DMS79 (cell line): Measurements from ENCODE around the gene CCP110.
"Not testable (repeated sequence)": the region's sequence is repeated elsewhere in the genome, so short reads cannot be mapped to it uniquely, and the experiment has no call there.

ENCODE experiments used
- DNase-seq: peaks from one replicate; lab custom pipeline; 2025; lab: John Stamatoyannopoulos, UW

Gene CCP110

DNA sequence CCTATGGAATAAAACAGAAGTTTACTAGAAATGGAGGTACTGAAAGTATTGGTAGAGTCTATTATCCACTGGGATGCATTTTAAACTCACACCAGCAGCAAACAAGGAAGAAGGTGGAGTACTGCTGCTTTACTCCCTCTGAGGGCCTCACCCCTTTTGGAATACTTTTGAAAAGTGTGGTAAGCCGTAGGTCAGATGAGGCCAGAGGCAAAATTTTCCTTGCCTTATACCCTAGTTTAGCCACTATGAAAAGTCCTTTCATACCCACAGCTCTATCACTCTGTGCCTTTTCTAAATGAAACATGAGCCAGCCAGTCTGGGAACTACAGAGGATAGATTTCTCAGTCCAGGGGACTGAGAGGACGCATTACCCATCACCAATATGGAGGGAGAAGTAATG, 15.9 kb upstream of the CCP110 start:
- no peak for DNase-seq

DNA sequence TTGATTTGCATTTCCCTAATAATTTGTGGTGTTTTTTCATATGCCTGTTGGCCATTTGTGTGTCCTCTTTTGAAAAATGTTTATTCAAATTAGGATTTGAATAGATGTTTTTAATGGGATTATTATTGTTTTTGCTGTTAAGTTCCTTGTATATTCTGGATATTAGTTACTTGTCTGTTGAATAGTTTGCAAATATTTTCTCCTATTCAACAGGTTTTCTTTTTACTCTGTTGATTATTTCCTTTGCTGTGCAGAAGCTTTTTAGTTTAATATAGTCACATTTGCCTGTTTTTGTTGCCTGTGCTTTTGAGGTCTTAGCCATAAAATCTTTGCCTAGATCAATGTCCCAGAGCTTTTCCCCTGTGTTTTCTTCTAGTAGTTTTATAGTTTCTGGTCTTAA, 11.4 kb upstream of the CCP110 start:
- no peak for DNase-seq

DNA sequence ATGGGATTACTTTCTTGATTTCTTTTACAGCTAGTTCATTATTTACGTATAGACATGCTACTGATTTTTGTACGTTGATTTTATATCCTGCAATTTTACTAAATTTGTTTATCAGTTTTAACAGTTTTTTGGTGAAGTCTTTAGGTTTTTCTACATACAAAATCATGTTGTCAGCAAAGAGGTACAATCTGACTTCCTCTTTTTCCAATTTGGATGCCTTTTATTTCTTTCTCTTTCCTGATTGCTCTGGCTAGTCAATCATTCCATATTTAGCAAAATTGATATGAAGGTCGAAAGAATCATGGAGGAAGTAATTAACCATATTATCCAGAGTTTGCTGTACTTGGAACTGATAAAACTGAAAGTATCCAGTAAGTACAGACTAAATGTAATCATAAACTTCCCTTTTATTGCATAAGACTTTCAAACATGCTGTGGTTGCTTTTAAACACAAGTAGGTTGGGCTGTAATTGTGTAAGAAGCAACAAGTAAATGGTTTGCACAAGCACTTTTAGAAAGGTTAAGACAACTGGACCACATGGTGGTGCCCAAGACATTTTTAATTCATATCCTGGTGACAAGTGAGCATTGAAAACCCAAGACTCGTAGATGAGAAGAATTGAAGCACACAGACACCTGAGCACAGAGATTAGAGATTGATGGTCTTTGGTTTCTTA, 10.2 kb upstream of the CCP110 start:
- no peak for DNase-seq

DNA sequence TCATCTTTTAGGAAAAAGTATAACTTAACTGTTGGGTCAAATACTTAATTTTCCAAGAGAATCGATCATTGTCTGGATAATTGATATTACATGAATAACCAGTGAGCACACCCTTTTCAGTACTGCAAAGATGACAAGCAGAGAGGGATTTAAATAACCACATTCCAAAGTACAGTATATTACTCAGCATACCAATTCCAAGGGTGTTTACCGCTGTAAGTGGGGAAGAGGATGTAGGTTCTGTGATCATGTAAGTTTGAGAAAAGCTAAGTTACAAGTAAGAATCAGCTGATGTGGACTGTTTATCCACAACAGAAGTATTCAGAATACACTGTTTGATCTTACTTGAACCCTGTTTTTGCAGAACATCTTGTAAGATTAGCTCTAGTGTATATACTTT, 8.0 kb upstream of the CCP110 start:
- DNase-seq = no peak

DNA sequence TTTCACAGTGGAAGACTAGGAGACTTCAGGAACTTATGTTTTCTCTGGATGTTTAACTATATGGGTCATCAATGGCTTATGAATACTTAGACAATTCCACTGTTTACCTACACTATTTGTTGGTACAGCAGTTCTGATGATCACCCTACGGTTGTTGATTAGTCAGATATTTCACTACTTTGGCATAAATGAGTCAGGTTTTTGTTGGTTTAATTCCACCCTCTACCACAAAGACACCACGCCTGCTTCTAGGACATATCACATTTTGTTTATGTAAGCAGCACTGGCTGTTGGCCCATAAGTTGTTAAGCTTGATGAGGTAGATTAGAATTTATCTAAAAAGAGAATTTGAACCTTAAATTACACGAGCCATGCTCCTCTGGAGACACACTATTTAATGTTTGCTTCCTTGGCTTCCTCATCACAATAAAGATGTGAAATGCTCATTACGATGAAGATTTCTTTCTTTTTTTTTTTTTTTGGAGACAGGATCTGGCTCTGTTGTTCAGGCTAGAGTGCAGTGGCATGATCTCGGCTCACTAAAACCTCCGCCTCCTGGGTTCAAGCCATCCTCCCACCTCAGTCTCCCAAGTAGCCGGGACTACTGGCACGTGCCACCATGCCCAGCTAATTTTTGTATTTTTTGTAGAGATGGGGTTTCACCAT, 6.2 kb upstream of the CCP110 start:
- DNase-seq = no peak

DNA sequence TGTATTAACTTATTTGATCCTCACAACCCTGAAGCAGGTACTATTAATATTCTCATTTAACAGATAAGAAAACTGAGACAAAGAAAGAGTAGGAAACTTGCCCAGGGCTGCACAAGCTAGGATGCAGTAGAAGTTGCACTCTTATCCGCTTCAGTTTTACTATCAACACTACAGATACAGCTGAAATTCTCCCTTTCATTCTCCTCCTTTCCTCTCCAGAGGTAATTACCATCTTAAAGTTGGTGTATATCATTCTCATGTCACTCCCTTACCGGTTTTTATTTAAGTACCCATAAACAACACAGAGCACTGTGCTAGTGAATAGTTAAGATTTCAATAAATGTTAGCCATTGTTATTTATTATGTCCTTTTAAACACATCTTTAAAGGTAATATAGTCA, 5.4 kb upstream of the CCP110 start:
- no peak for DNase-seq

DNA sequence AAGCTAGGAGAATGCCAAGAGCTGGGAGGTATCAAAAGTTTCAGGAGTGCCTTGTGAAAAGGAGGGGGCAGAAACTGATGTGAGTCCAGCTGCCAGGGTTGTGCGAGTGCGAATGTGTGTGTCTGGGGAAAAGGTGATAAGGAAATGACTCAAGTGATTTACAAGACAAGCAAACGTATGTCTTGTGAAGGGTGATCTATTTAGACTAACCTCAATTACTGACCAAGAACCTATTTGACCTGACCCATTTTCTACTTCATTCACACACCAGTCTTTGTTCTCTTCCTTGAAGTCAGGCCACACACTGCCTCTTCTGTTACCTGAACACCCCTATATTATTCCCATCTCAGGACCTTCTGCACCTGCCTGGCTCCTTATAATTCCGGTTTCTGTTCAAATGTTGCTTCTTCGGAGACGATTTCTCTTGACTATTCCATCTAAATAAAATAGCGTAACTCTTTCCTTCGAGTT, 2.8 kb upstream of the CCP110 start:
- no peak for DNase-seq

DNA sequence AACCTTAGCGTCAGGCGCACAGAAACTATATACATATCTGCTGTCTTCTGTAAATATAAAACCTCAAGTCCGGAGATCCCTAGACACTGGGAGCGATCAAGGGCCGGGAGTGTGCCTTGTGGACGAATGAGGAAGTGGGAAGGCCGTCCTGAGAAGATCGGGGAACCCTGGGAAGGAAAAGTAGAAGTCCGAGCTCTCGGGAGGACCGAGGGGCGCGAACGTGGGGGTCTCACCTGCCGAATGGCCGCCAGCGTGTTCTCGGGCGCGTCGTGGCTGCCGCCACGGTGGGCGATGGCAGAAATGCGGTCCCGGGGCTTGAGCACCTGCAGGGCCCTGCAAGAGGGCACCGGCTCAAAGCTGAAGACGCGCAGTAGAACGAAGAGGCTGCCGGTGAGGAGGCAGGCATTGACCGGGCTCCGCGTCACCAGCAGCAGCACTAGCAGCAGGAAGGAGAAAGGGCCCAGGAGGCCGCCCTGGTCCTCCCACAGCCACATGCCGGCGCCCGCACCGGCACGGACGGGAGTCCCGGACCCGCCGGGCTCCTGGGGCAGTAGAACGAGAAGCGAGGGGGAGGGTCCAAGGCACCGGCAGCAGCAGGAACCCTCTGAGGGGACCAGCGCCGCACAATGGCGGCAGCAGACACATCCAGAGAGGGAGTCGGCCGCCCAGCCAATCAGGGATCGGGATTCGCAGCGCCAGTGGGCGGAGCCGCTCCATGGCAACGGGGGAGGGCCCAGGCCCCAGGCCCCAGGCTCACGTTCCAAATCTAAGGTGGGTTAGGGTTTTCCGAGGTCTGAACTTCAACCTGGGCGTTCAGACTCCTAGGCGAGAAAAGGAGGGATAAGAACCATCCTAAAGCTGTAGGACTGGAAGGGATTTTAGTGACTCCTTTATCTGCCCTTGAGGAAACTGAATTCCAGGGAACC, 2.0 kb upstream of the CCP110 start, which contains the start of gene GDE1:
TSS of gene GDE1 (minus strand) at position 628 of the 926 bp plus-strand sequence. CDS start at position 494, 134 bp downstream.
- peak; percentile 78 for DNase-seq

DNA sequence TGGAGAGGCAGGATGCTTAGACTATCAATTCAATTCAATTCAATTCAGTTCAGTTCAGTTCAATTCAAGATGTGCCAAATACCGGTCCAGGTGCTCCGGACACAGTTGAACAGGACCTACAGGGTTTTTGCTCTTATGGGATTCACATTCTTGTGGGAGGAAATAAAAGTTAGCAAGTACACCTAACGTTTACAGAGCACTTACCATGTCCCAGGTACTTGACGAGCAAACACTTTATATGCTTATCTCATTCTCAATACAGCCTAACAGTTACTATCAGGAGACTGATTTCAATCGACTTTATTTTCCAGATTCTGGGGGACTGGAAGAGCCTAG, 1.4 kb upstream of the CCP110 start:
- DNase-seq = peak; percentile 46

DNA sequence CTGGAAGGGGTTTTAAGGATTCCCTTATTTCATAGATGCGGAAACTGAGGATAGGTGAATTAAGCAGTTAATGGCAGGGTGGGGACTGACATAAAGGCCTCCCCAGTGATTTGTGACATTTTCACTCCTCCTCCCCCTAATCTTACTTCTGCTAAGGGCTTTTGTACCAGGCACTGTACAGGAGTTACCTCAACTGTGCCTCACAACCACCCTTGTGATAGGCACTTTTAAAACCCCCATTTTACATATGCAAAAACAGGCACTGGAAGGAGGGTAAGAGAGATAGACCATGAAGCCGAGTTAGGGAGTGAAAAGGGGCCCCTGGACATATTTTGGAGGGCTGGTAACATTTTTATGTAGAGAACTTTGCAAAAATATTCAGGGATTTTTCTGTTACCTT, 982 bp upstream of the CCP110 start:
- no peak for DNase-seq

DNA sequence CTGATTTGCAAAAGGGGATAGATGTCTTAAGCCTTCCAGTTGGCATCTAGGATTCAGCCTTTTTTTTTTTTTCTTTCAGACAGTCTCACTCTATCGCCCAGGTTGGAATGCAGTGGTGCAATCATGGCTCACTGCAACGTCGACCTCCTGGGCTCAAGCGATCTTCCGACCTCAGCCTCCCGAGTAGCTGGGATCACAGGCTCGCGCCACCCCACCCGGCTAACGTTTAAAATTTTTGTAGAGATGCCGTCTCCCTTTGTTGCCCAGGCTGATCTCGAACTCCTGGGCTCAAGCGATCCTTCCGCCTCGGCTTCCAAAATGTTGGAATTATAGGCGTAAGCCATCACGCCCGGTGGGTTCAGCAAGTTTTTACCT, 571 bp upstream of the CCP110 start:
- no peak for DNase-seq

DNA sequence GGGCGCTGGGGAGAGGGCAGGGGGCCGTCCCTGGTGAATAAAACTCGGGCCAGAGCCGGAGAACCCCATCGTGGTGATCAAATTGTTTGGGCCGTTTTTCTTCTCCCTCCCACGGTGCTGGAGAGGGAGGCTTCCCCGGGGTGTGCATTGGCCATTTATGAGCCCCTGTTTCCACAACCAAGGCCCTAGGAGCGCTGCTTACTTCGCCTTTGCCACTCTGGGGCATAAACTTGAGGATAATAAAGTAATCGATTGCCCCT, 544 bp downstream of the CCP110 start:
- DNase-seq = no peak

DNA sequence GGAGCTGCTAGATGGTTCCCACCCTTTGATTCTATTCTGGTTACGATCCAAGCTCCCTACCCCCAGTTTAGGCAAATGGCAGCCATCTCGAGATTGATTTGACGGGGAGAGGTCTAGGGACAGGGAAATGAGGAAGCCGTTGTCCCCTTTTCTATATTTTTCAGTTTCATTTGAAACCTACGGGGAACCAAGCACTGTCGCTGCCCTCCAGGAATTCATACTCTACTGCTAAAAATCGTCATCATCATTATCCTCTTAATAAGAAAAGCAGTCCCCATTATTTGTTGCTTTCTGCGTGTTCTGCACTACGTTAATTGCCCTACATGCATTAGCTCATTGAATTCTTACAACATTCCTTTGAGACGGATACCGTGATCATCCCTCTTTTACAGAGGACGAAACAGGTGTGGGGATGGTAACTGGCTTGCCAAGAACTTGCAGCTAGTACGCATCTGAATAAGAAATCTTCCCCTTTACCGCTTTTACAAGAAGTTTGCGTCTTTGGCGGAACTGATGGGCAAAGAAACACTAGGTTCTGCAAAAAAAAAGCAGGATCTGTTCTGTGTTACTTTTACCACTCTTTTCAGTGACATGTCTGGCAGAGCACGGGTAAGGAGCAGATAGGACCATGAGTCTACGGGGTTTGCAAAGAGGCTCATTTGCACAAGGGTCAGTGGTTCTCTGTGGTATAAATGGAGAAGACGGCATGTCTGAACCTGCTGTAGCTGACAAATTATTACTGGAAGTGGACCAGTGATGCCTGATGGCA, 1.1 kb downstream of the CCP110 start:
- peak; percentile 38 for DNase-seq

DNA sequence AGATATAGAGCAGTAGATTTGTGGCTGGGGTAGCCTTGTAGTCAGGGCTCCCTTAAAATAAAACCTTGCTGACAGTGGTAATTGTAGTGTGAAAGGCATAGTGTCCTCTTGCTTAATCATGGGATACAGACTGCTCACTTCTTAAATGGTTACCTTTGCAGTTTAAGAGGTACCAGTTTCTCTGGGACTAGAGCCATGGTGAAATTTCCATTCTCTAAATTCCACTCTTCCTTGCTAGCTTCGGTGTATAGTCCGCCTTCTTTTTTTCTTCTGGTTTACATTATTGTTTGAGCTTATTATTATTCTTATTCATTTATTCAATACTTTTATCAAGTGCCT, 1.6 kb downstream of the CCP110 start:
- no peak for DNase-seq

DNA sequence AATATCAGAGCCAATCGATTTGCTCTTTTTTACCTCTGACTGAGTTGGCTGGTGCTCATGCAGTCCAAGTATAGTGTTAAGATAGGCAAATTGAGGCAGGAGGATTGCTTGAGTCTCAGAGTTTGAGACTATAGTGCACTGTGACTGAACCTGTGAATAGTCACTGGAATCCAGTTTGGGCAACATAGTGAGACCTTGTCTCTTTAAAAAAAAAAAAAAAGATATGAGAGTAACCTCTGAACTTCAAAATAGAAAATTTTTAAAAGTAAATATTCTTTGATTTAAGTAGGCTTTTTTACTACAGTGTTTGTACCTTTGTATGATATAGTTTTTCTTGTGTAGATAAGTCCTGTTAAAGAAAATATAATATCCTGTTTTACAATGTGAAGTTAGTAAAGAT, 3.4 kb downstream of the CCP110 start:
- DNase-seq = no peak

DNA sequence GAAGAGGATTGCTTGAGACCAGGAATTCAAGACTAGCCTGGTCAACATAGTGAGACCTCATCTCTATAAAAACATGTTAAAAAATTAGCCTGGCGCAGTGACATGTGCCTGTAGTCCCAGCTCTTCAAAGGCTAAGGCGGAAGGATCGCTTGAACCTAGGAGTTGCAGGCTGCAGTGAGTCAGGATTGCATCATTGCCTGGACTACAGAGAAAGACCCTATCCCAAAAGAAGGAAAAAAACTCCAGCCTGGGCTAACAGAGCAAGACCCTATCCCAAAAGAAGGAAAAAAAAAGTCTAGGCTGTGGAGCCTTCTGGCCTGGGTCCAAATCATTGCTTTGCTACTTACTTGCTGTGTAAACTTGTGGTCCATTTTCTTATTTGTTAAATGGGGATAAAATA, 4.9 kb downstream of the CCP110 start:
- DNase-seq = no peak

DNA sequence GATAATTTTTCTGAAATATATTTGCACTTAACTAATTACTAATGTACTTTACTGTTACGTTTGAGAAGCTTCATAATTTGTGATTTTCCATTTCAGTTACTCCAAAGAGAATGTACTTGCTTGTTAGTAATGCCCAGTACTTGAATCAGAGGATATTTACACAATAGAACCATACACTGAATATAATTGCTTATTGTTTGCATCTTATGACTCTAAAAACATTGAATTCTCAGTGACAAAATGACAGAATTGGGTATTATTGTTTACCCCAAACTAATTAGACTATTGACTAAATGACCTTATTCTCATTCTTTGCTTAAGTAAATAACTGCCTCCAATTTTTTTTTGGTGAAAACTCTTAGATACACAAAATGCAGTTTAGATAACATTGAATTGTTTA, 8.9 kb downstream of the CCP110 start:
- DNase-seq = no peak

DNA sequence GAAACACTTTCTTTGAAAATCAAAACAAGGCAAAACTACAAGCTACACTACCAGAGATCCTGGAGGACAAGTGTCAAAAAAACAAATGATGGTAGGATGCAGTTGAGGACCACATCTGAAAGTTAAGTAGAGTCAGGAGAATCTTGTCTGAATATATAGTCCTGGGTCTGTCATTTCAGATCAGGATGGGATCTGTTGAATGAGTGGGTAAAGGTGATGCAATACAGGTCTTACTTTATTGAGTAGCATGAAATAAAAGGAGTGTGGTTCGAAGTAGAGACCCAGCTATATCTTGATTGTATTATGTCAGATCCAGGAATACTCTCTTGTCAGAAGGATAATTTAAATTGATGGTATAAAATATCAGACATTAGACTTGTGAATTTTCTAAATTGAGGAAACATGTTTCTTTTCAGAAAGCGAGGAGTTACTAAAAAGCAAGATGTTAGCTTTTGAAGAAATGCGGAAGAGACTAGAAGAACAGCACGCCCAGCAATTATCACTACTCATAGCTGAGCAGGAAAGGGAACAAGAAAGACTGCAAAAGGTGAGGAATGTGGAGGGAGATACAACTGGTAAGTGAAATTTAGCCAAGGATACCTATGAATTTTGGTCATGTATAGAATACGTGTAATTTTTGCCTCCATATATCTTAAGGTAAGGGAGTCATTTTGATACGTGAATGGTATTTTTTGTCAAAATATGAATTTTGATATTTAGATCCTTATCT, 16.7 kb downstream of the CCP110 start:
- no peak for DNase-seq

DNA sequence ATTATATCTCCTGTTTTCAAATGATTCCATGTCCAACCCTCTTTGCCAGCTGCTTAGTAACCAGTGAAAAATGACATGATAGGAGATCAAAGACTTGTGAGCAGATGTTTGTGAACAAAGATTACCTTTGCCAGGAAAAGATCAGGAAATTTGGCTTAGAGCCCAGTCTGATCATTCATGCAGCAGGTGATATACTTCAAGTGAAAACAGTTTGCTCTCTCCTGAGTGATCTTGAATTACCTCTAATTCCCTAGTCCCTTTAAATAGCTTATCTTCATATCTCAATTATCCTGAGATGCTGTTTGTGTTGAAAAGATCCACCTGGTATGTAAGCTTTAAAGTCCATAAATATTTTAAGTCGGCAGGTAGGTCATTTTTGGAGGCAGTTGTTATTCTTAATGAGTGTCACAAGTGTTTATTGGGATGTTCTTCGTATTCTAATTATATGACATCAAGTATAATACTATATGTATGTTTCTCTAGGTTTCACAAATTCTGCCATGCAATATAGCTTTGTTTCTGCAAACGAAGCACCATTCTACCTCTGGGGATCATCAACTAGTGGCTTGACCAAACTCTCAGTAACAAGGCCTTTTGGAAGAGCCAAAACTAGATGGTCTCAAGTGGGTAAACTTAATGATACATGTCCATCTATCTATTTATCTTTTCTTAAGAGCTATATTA, 18.5 kb downstream of the CCP110 start:
- DNase-seq = peak; percentile 89

DNA sequence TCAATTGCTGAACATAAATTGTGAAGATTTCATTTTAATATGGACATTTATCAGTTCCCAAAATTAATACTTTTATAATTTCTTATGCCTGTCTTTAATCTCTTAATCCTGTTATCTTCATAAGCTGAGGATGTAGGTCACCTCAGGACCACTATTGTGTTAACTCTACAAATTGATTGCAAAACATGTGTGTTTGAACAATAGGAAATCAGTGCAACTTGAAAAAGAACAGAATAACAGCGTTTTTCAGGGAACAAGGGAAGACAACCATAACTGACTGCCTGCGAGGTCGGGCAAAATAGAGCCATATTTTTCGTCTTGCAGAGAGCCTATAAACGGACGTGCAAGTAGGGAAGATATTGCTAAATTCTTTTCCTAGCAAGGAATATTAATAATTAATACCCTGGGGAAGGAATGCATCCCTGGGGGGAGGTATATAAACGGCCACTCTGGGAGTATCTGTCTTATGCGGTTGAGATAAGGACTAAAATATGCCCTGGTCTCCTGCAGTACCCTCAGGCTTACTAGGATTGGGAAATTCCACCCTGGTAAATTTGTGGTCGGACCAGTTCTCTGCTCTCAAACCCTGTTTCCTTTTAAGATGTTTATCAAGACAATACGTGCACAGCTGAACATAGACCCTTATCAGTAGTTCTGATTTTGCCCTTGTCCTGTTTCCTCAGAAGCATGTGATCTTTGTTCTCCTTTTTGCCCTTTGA, 19.7 kb downstream of the CCP110 start:
- DNase-seq = not testable (repeated sequence)

DNA sequence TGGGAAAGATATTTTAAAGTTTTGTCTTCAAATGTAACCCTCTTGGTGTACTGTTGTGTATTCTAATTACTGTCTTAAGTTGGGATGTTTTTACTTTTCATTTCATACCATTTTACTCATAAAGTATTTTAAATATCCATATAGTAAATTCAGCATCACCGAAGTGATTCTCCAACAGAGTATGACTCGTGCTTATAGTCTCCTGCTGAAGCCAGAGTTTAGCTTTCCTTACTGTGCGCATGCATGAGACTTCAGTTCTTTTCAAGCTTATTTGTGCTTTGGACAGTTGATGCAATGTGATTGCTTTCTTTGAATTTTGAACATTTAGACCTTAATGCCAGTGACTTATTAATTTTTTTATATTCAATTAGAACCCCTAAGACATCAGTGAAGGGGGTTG, 24.4 kb downstream of the CCP110 start:
- DNase-seq = no peak
